GM18870 (cell line): ENCODE results near the gene SYNE1.
"Not testable (repeated sequence)": the region's sequence is repeated elsewhere in the genome, so short reads cannot be mapped to it uniquely, and the experiment has no call there.

Source experiments
- ATAC-seq: cut with Tn5 transposase; IDR thresholded peaks from one replicate; pipeline ENCODE4 v1.9.1; 2021; ENCODE audit warnings: moderate library complexity; ENCODE audit not compliant: unreplicated experiment

Gene SYNE1

GRCh38 chr6:152330961-152331360 lies 306.2 kb downstream of the SYNE1 start:
- no peak for ATAC-seq

- ATAC-seq: no peak
These were observed 307.3 kb downstream of the SYNE1 start for GRCh38 chr6:152329638-152330448.

GRCh38 chr6:152328200-152328599 lies 309.0 kb downstream of the SYNE1 start:
- ATAC-seq: not testable (repeated sequence)

- no peak for ATAC-seq
These were observed 313.8 kb downstream of the SYNE1 start for GRCh38 chr6:152323376-152323775.

- ATAC-seq: no peak
These were observed 318.9 kb downstream of the SYNE1 start for GRCh38 chr6:152318278-152318677.

- no peak for ATAC-seq
These were observed 321.1 kb downstream of the SYNE1 start for GRCh38 chr6:152316024-152316423.

- ATAC-seq: no peak
These were observed 322.7 kb downstream of the SYNE1 start for GRCh38 chr6:152314483-152314832.

- ATAC-seq: no peak
These were observed 323.4 kb downstream of the SYNE1 start for GRCh38 chr6:152313542-152314482.

- no peak for ATAC-seq
These were observed 324.7 kb downstream of the SYNE1 start for GRCh38 chr6:152312434-152312833.

GRCh38 chr6:152310371-152310954 lies 326.7 kb downstream of the SYNE1 start:
- ATAC-seq: no peak

- no peak for ATAC-seq
These were observed 327.5 kb downstream of the SYNE1 start for GRCh38 chr6:152309648-152310047.

- no peak for ATAC-seq
These were observed 328.2 kb downstream of the SYNE1 start for GRCh38 chr6:152309006-152309405.

- no peak for ATAC-seq
These were observed 328.9 kb downstream of the SYNE1 start for GRCh38 chr6:152308306-152308705.

- ATAC-seq: no peak
These were observed 331.5 kb downstream of the SYNE1 start for GRCh38 chr6:152305672-152306071.

- peak; percentile 84 for ATAC-seq
These were observed 335.2 kb downstream of the SYNE1 start for GRCh38 chr6:152301765-152302568.

- ATAC-seq: peak; percentile 33
These were observed 336.0 kb downstream of the SYNE1 start for GRCh38 chr6:152301021-152301764.

GRCh38 chr6:152300517-152300916 lies 336.6 kb downstream of the SYNE1 start:
- no peak for ATAC-seq

GRCh38 chr6:152298848-152299735 lies 338.1 kb downstream of the SYNE1 start:
- ATAC-seq: no peak

GRCh38 chr6:152298055-152298647 lies 339.0 kb downstream of the SYNE1 start:
- peak; percentile 30 for ATAC-seq
